IMR-90 (cell line): Measurements from ENCODE around the gene LRG1. TPM values are rescaled to one million over a fixed set of nuclear protein-coding genes. Genes with fewer than 3 reads are reported as not detected.

Experiments
- ATAC-seq: fragments of 200-7000 bp; cut with Tn5 transposase; 2 replicates; pipeline ENCODE4 v1.9.1; 2020; ENCODE audit warnings: low read depth, mild to moderate bottlenecking, moderate library complexity
- BruUV-seq: library from RNA; stranded (reverse); fragments of 400-500 nt; replicated peaks from 2 replicates; lab custom pipeline; 2021; lab: Mats Ljungman, UMichigan
- CTCF ChIA-PET: fragments of 300-600 bp; formaldehyde crosslinking; extraction: SDS; loops from one replicate; lab custom pipeline; 2021; ENCODE audit warnings: antibody characterized with exemption; lab: Yijun Ruan, JAX
- POLR2A ChIA-PET: fragments of 300-600 bp; sonication (Branson Sonifier 250); formaldehyde crosslinking; loops from one replicate; lab custom pipeline; 2022; ENCODE audit warnings: antibody characterized with exemption; ENCODE audit not compliant: unreplicated experiment; lab: Charles Lee
- DNase-seq: peaks from one replicate; pipeline ENCODE4 v3.0.0; 2013
- H2AFZ ChIP-seq: replicated peaks from 2 replicates; pipeline ENCODE3; 2013; ENCODE audit warnings: low read length, mild to moderate bottlenecking; ENCODE audit not compliant: poor library complexity
- H2AK5ac ChIP-seq: 2 replicates; pipeline ENCODE4 v1.6.1; 2013; ENCODE audit warnings: low read depth, low read length, inconsistent platforms
- H2AK9ac ChIP-seq: replicated peaks from 2 replicates; pipeline ENCODE3; 2013; ENCODE audit warnings: mild to moderate bottlenecking, low read depth, low read length, moderate library complexity; ENCODE audit not compliant: poor library complexity
- H2BK120ac ChIP-seq: 2 replicates; pipeline ENCODE4 v1.6.1; 2013; ENCODE audit warnings: low read depth, low read length, inconsistent platforms
- H2BK15ac ChIP-seq: 3 replicates; pipeline ENCODE4 v1.6.1; 2013; ENCODE audit warnings: low read depth, low read length, inconsistent platforms
- H2BK20ac ChIP-seq: 2 replicates; pipeline ENCODE4 v1.6.1; 2013; ENCODE audit warnings: low read depth, mild to moderate bottlenecking, inconsistent platforms, low read length, moderate library complexity
- H2BK5ac ChIP-seq: 2 replicates; pipeline ENCODE4 v1.6.1; 2013; ENCODE audit warnings: mild to moderate bottlenecking, low read depth, low read length, inconsistent platforms; ENCODE audit not compliant: poor library complexity, severe bottlenecking
- H3K14ac ChIP-seq: replicated peaks from 2 replicates; pipeline ENCODE4 v1.6.1; 2013; ENCODE audit warnings: low read depth, low read length, inconsistent platforms
- H3K18ac ChIP-seq: 2 replicates; pipeline ENCODE4 v1.6.1; 2013; ENCODE audit warnings: low read depth, low read length, control low read depth
- H3K23ac ChIP-seq: 2 replicates; pipeline ENCODE4 v1.6.1; 2013; ENCODE audit warnings: low read depth, low read length, inconsistent platforms
- H3K27ac ChIP-seq: 2 replicates; pipeline ENCODE4 v1.5.1; 2013; ENCODE audit warnings: mild to moderate bottlenecking, control low read depth, low read length; ENCODE audit not compliant: insufficient read depth
- H3K27me3 ChIP-seq: 2 replicates; pipeline ENCODE4 v1.6.1; 2013; ENCODE audit warnings: low read length; ENCODE audit not compliant: control insufficient read depth, insufficient read depth
- H3K36me3 ChIP-seq: 2 replicates; pipeline ENCODE4 v1.6.1; 2013; ENCODE audit warnings: low read length, mixed read lengths; ENCODE audit not compliant: control insufficient read depth, insufficient read depth
- H3K4ac ChIP-seq: 2 replicates; pipeline ENCODE4 v1.6.1; 2013; ENCODE audit warnings: low read depth, low read length, inconsistent platforms
- H3K4me1 ChIP-seq: 2 replicates; pipeline ENCODE4 v1.6.1; 2013; ENCODE audit warnings: low read length, mixed read lengths; ENCODE audit not compliant: control insufficient read depth, insufficient read depth
- H3K4me2 ChIP-seq: 2 replicates; pipeline ENCODE4 v1.6.1; 2013; ENCODE audit warnings: low read depth, mild to moderate bottlenecking, control low read depth, low read length, moderate library complexity
- H3K4me3 ChIP-seq: 2 replicates; pipeline ENCODE4 v1.5.1; 2013; ENCODE audit warnings: low read depth, mild to moderate bottlenecking, control low read depth, low read length, moderate library complexity; ENCODE audit not compliant: insufficient read depth
- H3K56ac ChIP-seq: 2 replicates; pipeline ENCODE4 v1.6.1; 2013; ENCODE audit warnings: low read length, inconsistent platforms; ENCODE audit not compliant: insufficient read depth; ENCODE audit errors: extremely low read depth
- H3K79me1 ChIP-seq, 2 experiments: 2 replicates each; pipeline ENCODE4 v1.6.1; 2013; ENCODE audit warnings: low read length in 2 of 2, inconsistent platforms in 1 of 2, low read depth in 1 of 2
- H3K9ac ChIP-seq: 2 replicates; pipeline ENCODE4 v1.6.1; 2013; ENCODE audit warnings: low read depth, low read length, control low read depth
- H3K9me1 ChIP-seq: 2 replicates; pipeline ENCODE4 v1.6.1; 2013; ENCODE audit warnings: low read length, inconsistent platforms; ENCODE audit not compliant: insufficient read depth
- H3K9me3 ChIP-seq: 2 replicates; pipeline ENCODE4 v1.6.1; 2013; ENCODE audit warnings: low read length; ENCODE audit not compliant: control insufficient read depth, insufficient read depth
- H4K20me1 ChIP-seq: 2 replicates; pipeline ENCODE4 v1.6.1; 2013; ENCODE audit warnings: low read length, inconsistent platforms; ENCODE audit not compliant: insufficient read depth
- H4K5ac ChIP-seq: 2 replicates; pipeline ENCODE4 v1.6.1; 2013; ENCODE audit warnings: mild to moderate bottlenecking, low read depth, low read length, control low read depth
- H4K8ac ChIP-seq, 2 experiments: 2 replicates each; pipeline ENCODE4 v1.6.1; 2013; ENCODE audit warnings: low read depth in 2 of 2, low read length in 2 of 2, control low read depth in 1 of 2, inconsistent platforms in 1 of 2
- H4K91ac ChIP-seq: 2 replicates; pipeline ENCODE4 v1.6.1; 2013; ENCODE audit warnings: low read depth, low read length, inconsistent platforms; ENCODE audit not compliant: insufficient read depth
- BHLHE40 ChIP-seq: fragments of 150-350 bp; IDR thresholded peaks from 2 replicates; pipeline ENCODE4 v1.6.1; 2016; ENCODE audit warnings: mild to moderate bottlenecking, low read depth, low read length
- CEBPB ChIP-seq: IDR thresholded peaks from 2 replicates; pipeline ENCODE4 v1.6.1; 2012; ENCODE audit warnings: low read depth, low read length, improper control_type of control experiment
- WGBS, 2 experiments: methylation state at CpG; one replicate each; pipeline versions ENCODE4 v1.1.5 to v1.1.7; 2013; ENCODE audit warnings: missing lambda C conversion rate in 2 of 2; ENCODE audit not compliant: insufficient read length in 1 of 2; ENCODE audit errors: extremely low coverage in 2 of 2; 5-methylcytosine and 5-hydroxymethylcytosine counted together
- dilution Hi-C: fragments of 300-500 bp; cut with HindIII; formaldehyde crosslinking; loops from one replicate; pipeline ENCODE4 v1.14.3; 2018; ENCODE audit warnings: low sequenced_read_pairs; ENCODE audit not compliant: unreplicated experiment
- in situ Hi-C: fragments of 300-500 bp; cut with MboI; formaldehyde crosslinking; loops from 3 replicates; pipeline ENCODE4 v1.14.3; 2019; ENCODE audit warnings: low sequenced_read_pairs, inconsistent platforms, mixed read lengths
- intact Hi-C: fragments of 100-400 bp; cut with micrococcal nuclease; formaldehyde crosslinking; loops from 2 replicates; pipeline ENCODE4 v1.10.0; 2022
- polyA plus RNA-seq, 3 experiments: library from polyadenylated mRNA; depleted of rRNA; stranded (reverse); fragments of >200 nt; gene quantifications; 2 replicates each; pipeline ENCODE4 v1.2.3, GENCODE V29; 2012; ENCODE audit warnings: low replicate concordance in 1 of 3
- total RNA-seq: library from RNA; depleted of rRNA; stranded (reverse); fragments of >200 nt; gene quantifications from 2 replicates; pipeline ENCODE4 v1.2.3, GENCODE V29; 2012

The LRG1 gene
- total and polyA plus RNA-seq, 2 of the 4 experiments (the other 2 are of a cell fraction): not detected

- no peak overlapping the region for H2AK9ac ChIP-seq
- H3K18ac ChIP-seq: no peak overlapping the region
- no peak overlapping the region for H2AFZ ChIP-seq
- CTCF ChIA-PET: no interaction called here
- in situ Hi-C loops (no loop called here), dilution Hi-C loops (no loop called here), intact Hi-C loops (no loop called here)
- H4K5ac ChIP-seq: no peak overlapping the region
- peaks cover 5% of the 10 kb centered on the region; the same call in 1 of the 2 replicates for H3K9me1 ChIP-seq
- POLR2A ChIA-PET: no interaction called here
- H2BK5ac ChIP-seq: no peak overlapping the region
- no peak overlapping the region for H2BK20ac ChIP-seq
- DNase-seq (no peak), ATAC-seq (no peak)
- 85% methylated on average over 3 of the region's 11 CpGs; no CpG with 5 or more reads in 1 of the 2 experiments for WGBS, 2 experiments
- H3K27me3 ChIP-seq: no peaks in the 10 kb centered on the region
- no peak overlapping the region for H3K14ac ChIP-seq
- no peaks in the 10 kb centered on the region for H4K20me1 ChIP-seq
- no peaks in the 10 kb centered on the region for H3K9me3 ChIP-seq
- H3K4me2 ChIP-seq: no peak overlapping the region
- H4K8ac ChIP-seq: no peak overlapping the region
- H2BK120ac ChIP-seq: no peak overlapping the region
- no peak overlapping the region for H3K56ac ChIP-seq
- no peak overlapping the region for H3K27ac ChIP-seq
- H3K9ac ChIP-seq: no peak overlapping the region
- H2BK15ac ChIP-seq: no peak overlapping the region
- no peak overlapping the region for H4K91ac ChIP-seq
- H2AK5ac ChIP-seq: no peak overlapping the region
- no peaks in the 10 kb centered on the region for H3K36me3 ChIP-seq
- BruUV-seq: no TSS peak
- H3K4me1 ChIP-seq: peaks cover 6% of the 10 kb centered on the region
- no peak overlapping the region for H3K23ac ChIP-seq
- no peaks in the 10 kb centered on the region for H3K79me1 ChIP-seq
- no peak for TF ChIP-seq CEBPB
- TF ChIP-seq BHLHE40: no peak
- H3K4me3 ChIP-seq: no peak overlapping the region
- no peak overlapping the region for H3K4ac ChIP-seq
Observed at GRCh38 chr19:4570402-4570801, 30.6 kb upstream of the LRG1 start.
